Ascending aorta (tissue), 2 donors: ENCODE results near the gene RBM17. TPM values are rescaled to one million over a fixed set of nuclear protein-coding genes. Genes with fewer than 3 reads are reported as not detected.

Experiments used
- DNase-seq, 2 donors: peaks; one replicate each; pipeline ENCODE4 v3.0.0-alpha.2; 2019; ENCODE audit warnings: low spot score in 2 of 2
- H3K27ac ChIP-seq, 2 donors: fragments of 200-600 bp; sonication (generic); one replicate each; pipeline ENCODE4 v1.5.1; 2016 to 2017; ENCODE audit warnings: mild to moderate bottlenecking in 1 of 2
- H3K27me3 ChIP-seq: fragments of 200-600 bp; sonication (generic); one replicate; pipeline ENCODE4 v1.5.1; 2017
- H3K36me3 ChIP-seq, 2 donors: fragments of 200-600 bp; sonication (generic); one replicate each; pipeline ENCODE4 v1.5.1; 2016
- H3K4me1 ChIP-seq, 2 donors: fragments of 200-600 bp; sonication (generic); one replicate each; pipeline ENCODE4 v1.5.1; 2016 to 2017; ENCODE audit warnings: mild to moderate bottlenecking in 1 of 2
- H3K4me3 ChIP-seq, 2 donors: fragments of 200-600 bp; sonication (generic); one replicate each; pipeline ENCODE4 v1.5.1; 2016 to 2017; ENCODE audit warnings: mild to moderate bottlenecking in 1 of 2
- H3K9me3 ChIP-seq, 2 donors: fragments of 200-600 bp; sonication (generic); one replicate each; pipeline ENCODE4 v1.5.1; 2016
- intact Hi-C: fragments of 100-400 bp; cut with DNase I; formaldehyde crosslinking; loops from one replicate; pipeline ENCODE4 v1.15.1; 2023
- total RNA-seq: library from RNA; depleted of rRNA; stranded (reverse); fragments of >200 nt; gene quantifications from one replicate; pipeline ENCODE4 v1.1.0, GENCODE V29; 2016
- TF ChIP-seq, protein P1 (sequence below), 3 experiments: fragments of 200-600 bp in 2 of 3; fragments of 450-650 bp in 1 of 3; sonication (generic) in 2 of 3; IDR thresholded peaks; one replicate each; pipeline ENCODE4 v1.5.1; 2016 to 2019; ENCODE audit warnings: antibody characterized with exemption in 3 of 3, mild to moderate bottlenecking in 1 of 3, moderate library complexity in 1 of 3

The RBM17 gene
- total RNA-seq, 1 donor from 2014 or later = 22.7 TPM

GRCh38 chr10:6114299-6114698 is 25.5 kb downstream of the RBM17 start:
- peaks cover 0 to 7% of the 10 kb centered on the region in 2 donors for H3K4me1 ChIP-seq
- no peaks in the 10 kb centered on the region for H3K9me3 ChIP-seq
- H3K4me3 ChIP-seq = no peak overlapping the region
- no peaks in the 10 kb centered on the region for H3K27me3 ChIP-seq
- no peak for DNase-seq
- intact Hi-C loops = no loop called here
- TF ChIP-seq, protein P1, sequence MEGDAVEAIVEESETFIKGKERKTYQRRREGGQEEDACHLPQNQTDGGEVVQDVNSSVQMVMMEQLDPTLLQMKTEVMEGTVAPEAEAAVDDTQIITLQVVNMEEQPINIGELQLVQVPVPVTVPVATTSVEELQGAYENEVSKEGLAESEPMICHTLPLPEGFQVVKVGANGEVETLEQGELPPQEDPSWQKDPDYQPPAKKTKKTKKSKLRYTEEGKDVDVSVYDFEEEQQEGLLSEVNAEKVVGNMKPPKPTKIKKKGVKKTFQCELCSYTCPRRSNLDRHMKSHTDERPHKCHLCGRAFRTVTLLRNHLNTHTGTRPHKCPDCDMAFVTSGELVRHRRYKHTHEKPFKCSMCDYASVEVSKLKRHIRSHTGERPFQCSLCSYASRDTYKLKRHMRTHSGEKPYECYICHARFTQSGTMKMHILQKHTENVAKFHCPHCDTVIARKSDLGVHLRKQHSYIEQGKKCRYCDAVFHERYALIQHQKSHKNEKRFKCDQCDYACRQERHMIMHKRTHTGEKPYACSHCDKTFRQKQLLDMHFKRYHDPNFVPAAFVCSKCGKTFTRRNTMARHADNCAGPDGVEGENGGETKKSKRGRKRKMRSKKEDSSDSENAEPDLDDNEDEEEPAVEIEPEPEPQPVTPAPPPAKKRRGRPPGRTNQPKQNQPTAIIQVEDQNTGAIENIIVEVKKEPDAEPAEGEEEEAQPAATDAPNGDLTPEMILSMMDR (IDR thresholded peaks at IDR 0.05) = no peak
- H3K36me3 ChIP-seq = peaks cover 27 to 58% of the 10 kb centered on the region in 2 donors
- H3K27ac ChIP-seq = peak overlapping the region; percentile 52 to 54

- Histone ChIP-seq H3K4me1 (peaks cover 0 to 7% of the 10 kb centered on the region in 2 donors), H3K36me3 (peaks cover 27 to 52% of the 10 kb centered on the region in 2 donors), H3K27ac (peak overlapping the region; percentile 52 to 54), H3K4me3 (no peak overlapping the region), H3K9me3 (no peaks in the 10 kb centered on the region), H3K27me3 (no peaks in the 10 kb centered on the region)
- DNase-seq = no peak
- TF ChIP-seq, protein P1 (IDR thresholded peaks at IDR 0.05) = peak in 1 of 3 experiments; percentile 7
- intact Hi-C loops = no loop called here
These were observed 26.0 kb downstream of the RBM17 start for GRCh38 chr10:6114805-6115341.

DNA sequence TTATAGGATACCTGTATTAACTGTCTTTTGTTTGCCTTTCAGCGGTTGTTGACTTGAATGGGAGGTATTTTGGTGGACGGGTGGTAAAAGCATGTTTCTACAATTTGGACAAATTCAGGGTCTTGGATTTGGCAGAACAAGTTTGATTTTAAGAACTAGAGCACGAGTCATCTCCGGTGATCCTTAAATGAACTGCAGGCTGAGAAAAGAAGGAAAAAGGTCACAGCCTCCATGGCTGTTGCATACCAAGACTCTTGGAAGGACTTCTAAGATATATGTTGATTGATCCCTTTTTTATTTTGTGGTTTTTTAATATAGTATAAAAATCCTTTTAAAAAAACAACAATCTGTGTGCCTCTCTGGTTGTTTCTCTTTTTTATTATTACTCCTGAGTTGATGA is 26.6 kb downstream of the RBM17 start:
- intact Hi-C loops = no loop called here
- no peak for DNase-seq
- Histone ChIP-seq H3K4me3 (no peak overlapping the region), H3K9me3 (no peaks in the 10 kb centered on the region), H3K27ac (peak overlapping the region; percentile 52 to 54), H3K4me1 (peaks cover 0 to 7% of the 10 kb centered on the region in 2 donors), H3K36me3 (peaks cover 27 to 47% of the 10 kb centered on the region in 2 donors), H3K27me3 (no peaks in the 10 kb centered on the region)
- TF ChIP-seq, protein P1 (IDR thresholded peaks at IDR 0.05) = no peak

DNA sequence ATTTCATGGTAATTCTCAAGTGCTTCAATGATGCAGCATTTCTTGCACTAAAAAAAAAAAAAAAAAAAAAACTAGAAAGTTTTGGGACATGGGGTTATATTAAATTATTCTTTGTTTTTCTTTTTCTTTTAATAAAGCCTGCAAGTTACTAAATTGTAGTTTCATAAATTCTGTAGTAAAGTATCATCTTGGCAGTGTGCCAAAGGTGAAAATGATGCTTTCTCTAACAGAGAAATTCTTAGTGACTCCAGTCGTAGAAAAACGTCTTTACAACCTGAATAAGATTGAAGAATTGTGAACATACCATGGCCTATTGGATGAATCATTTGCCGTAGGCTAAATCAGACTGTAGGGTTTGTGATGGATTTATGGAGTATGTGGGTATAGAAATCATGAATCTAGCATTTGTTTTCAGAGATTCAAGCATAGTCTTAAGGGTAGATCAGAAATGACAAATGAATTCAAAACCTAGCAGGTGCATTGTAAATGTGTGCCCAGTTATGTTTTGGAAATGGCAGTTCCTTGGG is 27.1 kb downstream of the RBM17 start:
- DNase-seq = no peak
- Histone ChIP-seq H3K4me1 (peaks cover 0 to 7% of the 10 kb centered on the region in 2 donors), H3K27me3 (no peaks in the 10 kb centered on the region), H3K4me3 (no peak overlapping the region), H3K27ac (peak overlapping the region; percentile 52 to 54), H3K9me3 (no peaks in the 10 kb centered on the region), H3K36me3 (peaks cover 27 to 42% of the 10 kb centered on the region in 2 donors)
- intact Hi-C loops = no loop called here
- TF ChIP-seq, protein P1 (IDR thresholded peaks at IDR 0.05) = no peak

DNA sequence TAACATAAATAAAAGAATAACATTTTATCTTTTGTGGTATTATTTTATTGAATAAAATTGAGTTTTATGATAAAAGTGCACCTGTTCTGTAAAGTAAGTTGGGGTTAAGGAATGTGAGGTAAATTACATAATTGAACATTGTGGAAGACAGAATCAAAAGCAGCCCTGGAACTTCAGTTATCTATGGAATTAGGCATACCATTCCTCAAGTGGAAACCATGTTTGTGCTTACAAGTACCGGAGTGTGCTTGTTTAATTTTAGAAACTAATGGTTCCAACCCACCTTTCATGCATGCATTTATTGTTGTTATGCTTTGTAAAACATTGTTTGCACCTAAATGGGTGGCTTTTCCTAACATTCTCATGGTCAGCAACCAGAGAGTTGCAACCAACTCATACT is 28.0 kb downstream of the RBM17 start:
- intact Hi-C loops = no loop called here
- H3K36me3 ChIP-seq = peaks cover 19 to 33% of the 10 kb centered on the region in 2 donors
- H3K4me1 ChIP-seq = peaks cover 0 to 7% of the 10 kb centered on the region in 2 donors
- DNase-seq = no peak
- no peaks in the 10 kb centered on the region for H3K27me3 ChIP-seq
- peak overlapping the region in 1 of 2 donors; percentile 14 for H3K27ac ChIP-seq
- H3K4me3 ChIP-seq = no peak overlapping the region
- TF ChIP-seq, protein P1 (IDR thresholded peaks at IDR 0.05) = no peak
- H3K9me3 ChIP-seq = no peaks in the 10 kb centered on the region
